ENCODE results near the gene ADGRA3. TPM values are rescaled to one million over a fixed set of nuclear protein-coding genes. Genes with fewer than 3 reads are reported as not detected.

ADGRA3 gene
- total and polyA plus RNA-seq, 2 of the 13 experiments (the other 11 are each of a cell fraction or from before 2014, with no cell fraction given) = 32.2 to 40.8 TPM

DNA sequence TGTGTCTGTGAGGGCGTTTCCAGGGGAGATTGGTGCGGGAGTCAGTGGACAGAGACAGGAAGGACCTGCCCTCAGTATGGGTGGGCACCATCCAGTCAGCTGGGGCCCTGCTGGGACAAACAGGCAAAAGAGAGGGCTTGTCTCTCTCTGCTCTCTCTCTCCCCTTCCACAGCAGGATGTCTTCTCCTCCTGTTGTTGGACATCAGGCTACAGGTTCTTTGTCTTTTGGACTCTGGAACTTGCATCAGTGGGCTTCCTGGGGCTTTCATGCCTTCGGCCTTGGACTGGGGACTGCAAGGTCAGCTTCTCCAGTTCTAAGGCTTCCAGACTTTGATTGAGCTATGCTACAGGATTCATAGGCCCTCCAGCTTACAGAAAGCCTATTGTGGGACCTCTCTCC is 59.6 kb downstream of the ADGRA3 start (continued):
- TF ChIP-seq, protein P1, sequence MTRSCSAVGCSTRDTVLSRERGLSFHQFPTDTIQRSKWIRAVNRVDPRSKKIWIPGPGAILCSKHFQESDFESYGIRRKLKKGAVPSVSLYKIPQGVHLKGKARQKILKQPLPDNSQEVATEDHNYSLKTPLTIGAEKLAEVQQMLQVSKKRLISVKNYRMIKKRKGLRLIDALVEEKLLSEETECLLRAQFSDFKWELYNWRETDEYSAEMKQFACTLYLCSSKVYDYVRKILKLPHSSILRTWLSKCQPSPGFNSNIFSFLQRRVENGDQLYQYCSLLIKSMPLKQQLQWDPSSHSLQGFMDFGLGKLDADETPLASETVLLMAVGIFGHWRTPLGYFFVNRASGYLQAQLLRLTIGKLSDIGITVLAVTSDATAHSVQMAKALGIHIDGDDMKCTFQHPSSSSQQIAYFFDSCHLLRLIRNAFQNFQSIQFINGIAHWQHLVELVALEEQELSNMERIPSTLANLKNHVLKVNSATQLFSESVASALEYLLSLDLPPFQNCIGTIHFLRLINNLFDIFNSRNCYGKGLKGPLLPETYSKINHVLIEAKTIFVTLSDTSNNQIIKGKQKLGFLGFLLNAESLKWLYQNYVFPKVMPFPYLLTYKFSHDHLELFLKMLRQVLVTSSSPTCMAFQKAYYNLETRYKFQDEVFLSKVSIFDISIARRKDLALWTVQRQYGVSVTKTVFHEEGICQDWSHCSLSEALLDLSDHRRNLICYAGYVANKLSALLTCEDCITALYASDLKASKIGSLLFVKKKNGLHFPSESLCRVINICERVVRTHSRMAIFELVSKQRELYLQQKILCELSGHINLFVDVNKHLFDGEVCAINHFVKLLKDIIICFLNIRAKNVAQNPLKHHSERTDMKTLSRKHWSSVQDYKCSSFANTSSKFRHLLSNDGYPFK (CRISPR knock-in tag; IDR thresholded peaks at IDR 0.05; ENCODE audit: borderline replicate concordance) = no peak
- TF ChIP-seq SSRP1 (CRISPR knock-in tag; IDR thresholded peaks at IDR 0.05) (0 out of 2 replicates have a peak, but pooled peaks have one; percentile 63), NR1H2 (CRISPR knock-in tag; IDR thresholded peaks at IDR 0.05; ENCODE audit: borderline replicate concordance, low read depth) (no peak), MED8 (CRISPR knock-in tag; IDR thresholded peaks at IDR 0.05; ENCODE audit: insufficient replicate concordance) (no peak), KDM4B (CRISPR knock-in tag; IDR thresholded peaks at IDR 0.05) (0 out of 2 replicates have a peak, but pooled peaks have one; percentile 67), HOXA3 (CRISPR knock-in tag; IDR thresholded peaks at IDR 0.05) (peak; percentile 69), NR2F6 (IDR thresholded peaks at IDR 0.05) (peak; percentile 69), NR2F6 (CRISPR knock-in tag; IDR thresholded peaks at IDR 0.05) (peak; percentile 65), ZNF891 (CRISPR knock-in tag; IDR thresholded peaks at IDR 0.05) (0 out of 2 replicates have a peak, but pooled peaks have one; percentile 20), BCL6 (CRISPR knock-in tag; IDR thresholded peaks at IDR 0.05) (peak; percentile 71), ZNF878 (CRISPR knock-in tag; IDR thresholded peaks at IDR 0.05) (peak; percentile 59; the same call in 1 of the 2 replicates), ONECUT2 (CRISPR knock-in tag; IDR thresholded peaks at IDR 0.05) (0 out of 2 replicates have a peak, but pooled peaks have one; percentile 17), ZNF235 (CRISPR knock-in tag; IDR thresholded peaks at IDR 0.05; ENCODE audit: borderline replicate concordance) (no peak), SMAD3 (CRISPR knock-in tag; IDR thresholded peaks at IDR 0.05) (peak; percentile 70; the same call in 1 of the 2 replicates), ATF7 (IDR thresholded peaks at IDR 0.05) (no peak), ATF7 (CRISPR knock-in tag; IDR thresholded peaks at IDR 0.05) (no peak), FOSL2 (CRISPR knock-in tag; IDR thresholded peaks at IDR 0.05) (peak; percentile 68), IRF2 (CRISPR knock-in tag; IDR thresholded peaks at IDR 0.05) (peak; percentile 66), YEATS2 (CRISPR knock-in tag; IDR thresholded peaks at IDR 0.05; ENCODE audit: borderline replicate concordance) (peak; percentile 53; the same call in 1 of the 2 replicates), ZSCAN21 (CRISPR knock-in tag; IDR thresholded peaks at IDR 0.05; ENCODE audit: borderline replicate concordance) (0 out of 2 replicates have a peak, but pooled peaks have one; percentile 43)
- TF ChIP-seq, protein P2, sequence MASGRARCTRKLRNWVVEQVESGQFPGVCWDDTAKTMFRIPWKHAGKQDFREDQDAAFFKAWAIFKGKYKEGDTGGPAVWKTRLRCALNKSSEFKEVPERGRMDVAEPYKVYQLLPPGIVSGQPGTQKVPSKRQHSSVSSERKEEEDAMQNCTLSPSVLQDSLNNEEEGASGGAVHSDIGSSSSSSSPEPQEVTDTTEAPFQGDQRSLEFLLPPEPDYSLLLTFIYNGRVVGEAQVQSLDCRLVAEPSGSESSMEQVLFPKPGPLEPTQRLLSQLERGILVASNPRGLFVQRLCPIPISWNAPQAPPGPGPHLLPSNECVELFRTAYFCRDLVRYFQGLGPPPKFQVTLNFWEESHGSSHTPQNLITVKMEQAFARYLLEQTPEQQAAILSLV (CRISPR knock-in tag; IDR thresholded peaks at IDR 0.05; ENCODE audit: borderline replicate concordance) = no peak
- TF ChIP-seq, protein P3, sequence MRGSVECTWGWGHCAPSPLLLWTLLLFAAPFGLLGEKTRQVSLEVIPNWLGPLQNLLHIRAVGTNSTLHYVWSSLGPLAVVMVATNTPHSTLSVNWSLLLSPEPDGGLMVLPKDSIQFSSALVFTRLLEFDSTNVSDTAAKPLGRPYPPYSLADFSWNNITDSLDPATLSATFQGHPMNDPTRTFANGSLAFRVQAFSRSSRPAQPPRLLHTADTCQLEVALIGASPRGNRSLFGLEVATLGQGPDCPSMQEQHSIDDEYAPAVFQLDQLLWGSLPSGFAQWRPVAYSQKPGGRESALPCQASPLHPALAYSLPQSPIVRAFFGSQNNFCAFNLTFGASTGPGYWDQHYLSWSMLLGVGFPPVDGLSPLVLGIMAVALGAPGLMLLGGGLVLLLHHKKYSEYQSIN (CRISPR knock-in tag; IDR thresholded peaks at IDR 0.05; ENCODE audit: borderline replicate concordance) = no peak
- TF ChIP-seq, protein P4, sequence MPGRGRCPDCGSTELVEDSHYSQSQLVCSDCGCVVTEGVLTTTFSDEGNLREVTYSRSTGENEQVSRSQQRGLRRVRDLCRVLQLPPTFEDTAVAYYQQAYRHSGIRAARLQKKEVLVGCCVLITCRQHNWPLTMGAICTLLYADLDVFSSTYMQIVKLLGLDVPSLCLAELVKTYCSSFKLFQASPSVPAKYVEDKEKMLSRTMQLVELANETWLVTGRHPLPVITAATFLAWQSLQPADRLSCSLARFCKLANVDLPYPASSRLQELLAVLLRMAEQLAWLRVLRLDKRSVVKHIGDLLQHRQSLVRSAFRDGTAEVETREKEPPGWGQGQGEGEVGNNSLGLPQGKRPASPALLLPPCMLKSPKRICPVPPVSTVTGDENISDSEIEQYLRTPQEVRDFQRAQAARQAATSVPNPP (CRISPR knock-in tag; IDR thresholded peaks at IDR 0.05) = no peak
- TF ChIP-seq, protein P5, sequence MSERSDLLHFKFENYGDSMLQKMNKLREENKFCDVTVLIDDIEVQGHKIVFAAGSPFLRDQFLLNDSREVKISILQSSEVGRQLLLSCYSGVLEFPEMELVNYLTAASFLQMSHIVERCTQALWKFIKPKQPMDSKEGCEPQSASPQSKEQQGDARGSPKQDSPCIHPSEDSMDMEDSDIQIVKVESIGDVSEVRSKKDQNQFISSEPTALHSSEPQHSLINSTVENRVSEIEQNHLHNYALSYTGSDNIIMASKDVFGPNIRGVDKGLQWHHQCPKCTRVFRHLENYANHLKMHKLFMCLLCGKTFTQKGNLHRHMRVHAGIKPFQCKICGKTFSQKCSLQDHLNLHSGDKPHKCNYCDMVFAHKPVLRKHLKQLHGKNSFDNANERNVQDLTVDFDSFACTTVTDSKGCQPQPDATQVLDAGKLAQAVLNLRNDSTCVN (CRISPR knock-in tag; IDR thresholded peaks at IDR 0.05; ENCODE audit: borderline replicate concordance) = peak; percentile 74; the same call in 1 of the 2 replicates
